IMR-90 (cell line): ENCODE measurements around the gene CXCL6.

Experiments
- CHD1 ChIP-seq: IDR thresholded peaks from 2 replicates; pipeline ENCODE4 v1.6.1; 2012; ENCODE audit warnings: low read depth, low read length, improper control_type of control experiment
- CTCF ChIP-seq: conservative IDR thresholded peaks from 2 replicates; pipeline ENCODE4 v1.5.1; 2012; ENCODE audit warnings: mild to moderate bottlenecking, low read depth, low read length, improper control_type of control experiment
- MAFK ChIP-seq: IDR thresholded peaks from 2 replicates; pipeline ENCODE4 v1.6.1; 2012; ENCODE audit warnings: low read depth, low read length, improper control_type of control experiment
- POLR2A ChIP-seq: IDR thresholded peaks from 2 replicates; pipeline ENCODE4 v1.6.1; 2012; ENCODE audit warnings: mild to moderate bottlenecking, low read depth, low read length
- RCOR1 ChIP-seq: IDR thresholded peaks from 2 replicates; pipeline ENCODE4 v1.6.1; 2012; ENCODE audit warnings: mild to moderate bottlenecking, low read length, improper control_type of control experiment; ENCODE audit not compliant: insufficient replicate concordance
- SMC3 ChIP-seq: fragments of 150-350 bp; IDR thresholded peaks from 2 replicates; pipeline ENCODE4 v1.6.1; 2016; ENCODE audit warnings: low read depth, mild to moderate bottlenecking, antibody characterized with exemption, low read length, moderate library complexity
- TF ChIP-seq, protein P1 (sequence below): fragments of 150-350 bp; IDR thresholded peaks from 2 replicates; pipeline ENCODE4 v1.6.1; 2017; ENCODE audit warnings: mild to moderate bottlenecking, antibody characterized with exemption, low read length, low read depth

DNA sequence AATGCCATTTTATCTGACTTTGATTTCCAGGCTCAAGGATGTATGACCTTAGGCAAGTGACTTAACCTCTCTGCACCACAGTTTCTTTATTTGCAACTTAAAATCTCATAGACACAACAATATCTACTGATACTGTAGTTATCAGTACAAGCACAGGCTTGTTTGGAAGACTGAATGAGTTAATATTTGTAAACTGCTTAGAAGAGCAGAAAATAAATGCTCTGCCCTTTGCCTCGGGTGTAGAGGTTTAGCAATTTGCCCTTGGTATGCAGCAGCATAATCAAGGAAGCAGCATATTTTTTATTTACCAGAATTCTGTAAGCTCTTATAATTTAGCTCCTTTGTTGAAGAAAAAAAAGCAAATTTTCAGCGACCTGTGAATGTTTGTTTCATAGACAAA is 29.8 kb downstream of the CXCL6 start:
- TF ChIP-seq CTCF (no peak), POLR2A (no peak), RCOR1 (no peak), SMC3 (no peak), MAFK (no peak), CHD1 (no peak)
- TF ChIP-seq, protein P1, sequence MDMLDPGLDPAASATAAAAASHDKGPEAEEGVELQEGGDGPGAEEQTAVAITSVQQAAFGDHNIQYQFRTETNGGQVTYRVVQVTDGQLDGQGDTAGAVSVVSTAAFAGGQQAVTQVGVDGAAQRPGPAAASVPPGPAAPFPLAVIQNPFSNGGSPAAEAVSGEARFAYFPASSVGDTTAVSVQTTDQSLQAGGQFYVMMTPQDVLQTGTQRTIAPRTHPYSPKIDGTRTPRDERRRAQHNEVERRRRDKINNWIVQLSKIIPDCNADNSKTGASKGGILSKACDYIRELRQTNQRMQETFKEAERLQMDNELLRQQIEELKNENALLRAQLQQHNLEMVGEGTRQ = no peak
